ENCODE measurements around the gene TFAP2A.

Gene TFAP2A

GRCh38 chr6:10424040-10424439, 9.2 kb upstream of the TFAP2A start:
- POLR2A ChIA-PET = interaction anchor here (10.7 kb wide), 1 partner anchor 11 kb away, joined by 143 read pairs; the partner anchor contains the start of gene TFAP2A
- TF ChIP-seq LEF1 (IDR thresholded peaks at IDR 0.05; ENCODE audit: borderline replicate concordance) (no peak), HDGF (IDR thresholded peaks at IDR 0.05; ENCODE audit: borderline replicate concordance) (no peak), ELF4 (IDR thresholded peaks at IDR 0.05) (no peak), FOXM1 (IDR thresholded peaks at IDR 0.05; ENCODE audit: borderline replicate concordance) (no peak), SP1 (IDR thresholded peaks at IDR 0.05) (no peak), BHLHE40 (IDR thresholded peaks at IDR 0.05; ENCODE audit: borderline replicate concordance) (no peak), CTBP1 (IDR thresholded peaks at IDR 0.05; ENCODE audit: borderline replicate concordance) (no peak; the same call in 1 of the 2 replicates), FOXA1 (IDR thresholded peaks at IDR 0.05) (no peak), NFRKB (IDR thresholded peaks at IDR 0.05) (no peak), SUZ12 (IDR thresholded peaks at IDR 0.05) (no peak), FOXK2 (IDR thresholded peaks at IDR 0.05) (no peak), PKNOX1 (IDR thresholded peaks at IDR 0.05) (no peak), L3MBTL2 (conservative IDR thresholded peaks at IDR 0.05) (no peak), ARNT (IDR thresholded peaks at IDR 0.05) (no peak), ZNF384 (IDR thresholded peaks at IDR 0.05) (no peak), TARDBP (IDR thresholded peaks at IDR 0.05) (no peak)
- CTCF ChIA-PET = interaction anchor here (0.6 to 2.0 kb wide), 5 partner anchors 9 to 492 kb away, joined by 3 to 13 read pairs (median 3); partner anchors contain the start of gene TFAP2A
- no peak for DNase-seq (ENCODE audit: extremely low spot score)

GRCh38 chr6:10422737-10423034, 7.8 kb upstream of the TFAP2A start:
- ChIA-PET CTCF (interaction anchor here (0.6 to 1.0 kb wide), 2 partner anchors 13 to 44 kb away, joined by 3 to 4 read pairs; no protein-coding TSS in a partner anchor), POLR2A (interaction anchor here (10.7 kb wide), 1 partner anchor 10 kb away, joined by 143 read pairs; the partner anchor contains the start of gene TFAP2A)
- TF ChIP-seq TARDBP (IDR thresholded peaks at IDR 0.05) (no peak), FOXK2 (IDR thresholded peaks at IDR 0.05) (no peak), SUZ12 (IDR thresholded peaks at IDR 0.05) (no peak), ARNT (IDR thresholded peaks at IDR 0.05) (no peak), ZNF384 (IDR thresholded peaks at IDR 0.05) (no peak)
- DNase-seq (ENCODE audit: extremely low spot score) = no peak

- ChIA-PET CTCF (interaction anchor here (1.3 kb wide), 1 partner anchor 7 kb away, joined by 5 read pairs; no protein-coding TSS in a partner anchor), POLR2A (interaction anchor here (0.6 to 10.7 kb wide), 2 partner anchors 9 to 325 kb away, joined by 3 to 143 read pairs; partner anchors contain the start of gene TFAP2A)
- DNase-seq (ENCODE audit: extremely low spot score) = no peak
- TF ChIP-seq SUZ12 (IDR thresholded peaks at IDR 0.05) (no peak), L3MBTL2 (conservative IDR thresholded peaks at IDR 0.05) (no peak), HDGF (IDR thresholded peaks at IDR 0.05; ENCODE audit: borderline replicate concordance) (no peak), SP1 (IDR thresholded peaks at IDR 0.05) (no peak)
Observed at GRCh38 chr6:10421921-10422736, 7.3 kb upstream of the TFAP2A start.

GRCh38 chr6:10421158-10421920, 6.5 kb upstream of the TFAP2A start:
- POLR2A ChIA-PET = interaction anchor here (0.6 to 10.7 kb wide), 2 partner anchors 9 to 324 kb away, joined by 3 to 143 read pairs; partner anchors contain the start of gene TFAP2A
- TF ChIP-seq CTBP1 (IDR thresholded peaks at IDR 0.05; ENCODE audit: borderline replicate concordance) (no peak), FOXK2 (IDR thresholded peaks at IDR 0.05) (no peak), ARNT (IDR thresholded peaks at IDR 0.05) (no peak), LEF1 (IDR thresholded peaks at IDR 0.05; ENCODE audit: borderline replicate concordance) (no peak), BHLHE40 (IDR thresholded peaks at IDR 0.05; ENCODE audit: borderline replicate concordance) (no peak), ELF4 (IDR thresholded peaks at IDR 0.05) (no peak), NFRKB (IDR thresholded peaks at IDR 0.05) (no peak), SP1 (IDR thresholded peaks at IDR 0.05) (no peak), FOXA1 (IDR thresholded peaks at IDR 0.05) (no peak), FOXM1 (IDR thresholded peaks at IDR 0.05; ENCODE audit: borderline replicate concordance) (no peak), L3MBTL2 (conservative IDR thresholded peaks at IDR 0.05) (no peak), PKNOX1 (IDR thresholded peaks at IDR 0.05) (no peak), TARDBP (IDR thresholded peaks at IDR 0.05) (no peak)
- DNase-seq (ENCODE audit: extremely low spot score) = no peak
- CTCF ChIA-PET = interaction anchor here (1.3 kb wide), 1 partner anchor 8 kb away, joined by 5 read pairs; no protein-coding TSS in a partner anchor

- ChIA-PET POLR2A (interaction anchor here (1.6 to 10.7 kb wide), 2 partner anchors 8 to 11 kb away, joined by 11 to 143 read pairs; partner anchors contain the start of gene TFAP2A), CTCF (interaction anchor here (1.3 kb wide), 1 partner anchor 9 kb away, joined by 5 read pairs; no protein-coding TSS in a partner anchor)
- TF ChIP-seq FOXM1 (IDR thresholded peaks at IDR 0.05; ENCODE audit: borderline replicate concordance) (no peak), FOXK2 (IDR thresholded peaks at IDR 0.05) (no peak), CTBP1 (IDR thresholded peaks at IDR 0.05; ENCODE audit: borderline replicate concordance) (no peak), ARNT (IDR thresholded peaks at IDR 0.05) (no peak), ELF4 (IDR thresholded peaks at IDR 0.05) (no peak), FOXA1 (IDR thresholded peaks at IDR 0.05) (no peak), SP1 (IDR thresholded peaks at IDR 0.05) (no peak), L3MBTL2 (conservative IDR thresholded peaks at IDR 0.05) (no peak), LEF1 (IDR thresholded peaks at IDR 0.05; ENCODE audit: borderline replicate concordance) (no peak), BHLHE40 (IDR thresholded peaks at IDR 0.05; ENCODE audit: borderline replicate concordance) (no peak), HDGF (IDR thresholded peaks at IDR 0.05; ENCODE audit: borderline replicate concordance) (no peak), TARDBP (IDR thresholded peaks at IDR 0.05) (no peak)
- DNase-seq (ENCODE audit: extremely low spot score) = no peak
Observed at GRCh38 chr6:10420546-10421157, 5.8 kb upstream of the TFAP2A start.
